K562 (cell line): ENCODE measurements around the gene POLR2A. TPM values are rescaled to one million over a fixed set of nuclear protein-coding genes. Genes with fewer than 3 reads are reported as not detected.

ENCODE experiments used
- ATAC-seq: fragments of 200-7000 bp; cut with Tn5 transposase; 3 replicates; pipeline ENCODE4 v1.9.1; 2020; ENCODE audit warnings: moderate library complexity
- BruUV-seq: library from RNA; stranded (reverse); fragments of 400-500 nt; replicated peaks from 2 replicates; lab custom pipeline; 2021; lab: Mats Ljungman, UMichigan
- CTCF ChIA-PET: fragments of 300-600 bp; formaldehyde crosslinking; extraction: SDS; loops from one replicate; lab custom pipeline; 2021; ENCODE audit warnings: low intra/inter-chr PET ratio; lab: Yijun Ruan, JAX
- POLR2A ChIA-PET: fragments of 300-600, 350-650 bp; sonication (Branson Sonifier 250); formaldehyde crosslinking; extraction: SDS; loops from one replicate; lab custom pipeline; 2021; ENCODE audit warnings: antibody characterized with exemption, inconsistent platforms; lab: Yijun Ruan, JAX
- DNase-seq, 4 experiments: peaks; one replicate each; pipeline versions ENCODE4 v3.0.0 to v3.0.0-alpha.2; 2011 to 2018; ENCODE audit warnings: low spot score in 3 of 4, mixed read lengths in 3 of 4; ENCODE audit errors: extremely low read depth in 1 of 4
- FAIRE-seq: peaks from 2 replicates; lab custom pipeline; 2011; peaks lifted over from hg19 to GRCh38; lab: Jason Lieb, UNC
- H2AFZ ChIP-seq: 2 replicates; pipeline ENCODE4 v1.6.0; 2011; ENCODE audit warnings: low read depth, low read length, control low read depth, inconsistent platforms
- H3K27ac ChIP-seq: fragments of 200-600 bp; 3 replicates; pipeline ENCODE4 v1.8.0; 2011; ENCODE audit warnings: low read depth, mild to moderate bottlenecking, control low read depth, inconsistent platforms, low read length, moderate library complexity, mixed read lengths; ENCODE audit errors: extremely low read depth
- H3K27me3 ChIP-seq, 2 experiments: fragments of 300-600 bp in 1 of 2; 2 replicates in 1 of 2; 3 replicates in 1 of 2; pipeline versions ENCODE4 v1.6.0 to v1.8.0; 2011; ENCODE audit warnings: inconsistent platforms in 2 of 2, low read length in 2 of 2, mild to moderate bottlenecking in 1 of 2, mixed read lengths in 1 of 2, moderate library complexity in 1 of 2; ENCODE audit not compliant: control insufficient read depth in 2 of 2, insufficient read depth in 2 of 2
- H3K36me3 ChIP-seq: fragments of 300-600 bp; 3 replicates; pipeline ENCODE4 v1.8.0; 2011; ENCODE audit warnings: mild to moderate bottlenecking, low read length, inconsistent platforms; ENCODE audit not compliant: control insufficient read depth, insufficient read depth
- H3K4me1 ChIP-seq, 2 experiments: fragments of 200-600 bp in 1 of 2; replicated peaks in 1 of 2; 2 replicates in 1 of 2; 3 replicates in 1 of 2; pipeline versions ENCODE4 v1.5.1 to v1.8.0; 2011; ENCODE audit warnings: inconsistent platforms in 2 of 2, low read length in 2 of 2, mild to moderate bottlenecking in 1 of 2, mixed read lengths in 1 of 2, moderate library complexity in 1 of 2; ENCODE audit not compliant: control insufficient read depth in 2 of 2, insufficient read depth in 2 of 2
- H3K4me2 ChIP-seq: 2 replicates; pipeline ENCODE4 v1.6.1; 2011; ENCODE audit warnings: low read length, control low read depth, inconsistent platforms, mixed read lengths; ENCODE audit not compliant: insufficient read depth
- H3K4me3 ChIP-seq: fragments of 200-600 bp; sonication (generic), shearing (Covaris generic); 2 replicates; pipeline ENCODE4 v1.5.1; 2016; ENCODE audit warnings: control low read depth, inconsistent platforms
- H3K79me2 ChIP-seq: fragments of 200-600 bp; 3 replicates; pipeline ENCODE4 v1.8.0; 2011; ENCODE audit warnings: low read length, inconsistent platforms; ENCODE audit not compliant: control insufficient read depth, insufficient read depth
- H3K9ac ChIP-seq, 2 experiments: 2 replicates each; pipeline versions ENCODE4 v1.6.0 to v1.6.1; 2011; ENCODE audit warnings: low read depth in 2 of 2, low read length in 2 of 2, control low read depth in 1 of 2, inconsistent platforms in 1 of 2, mild to moderate bottlenecking in 1 of 2, mixed read lengths in 1 of 2; ENCODE audit not compliant: insufficient read depth in 1 of 2
- H3K9me1 ChIP-seq: one replicate; pipeline ENCODE4 v1.6.0; 2011; ENCODE audit warnings: inconsistent platforms, mild to moderate bottlenecking, low read length, moderate library complexity; ENCODE audit not compliant: control insufficient read depth, insufficient read depth
- H3K9me3 ChIP-seq: replicated peaks from 2 replicates; pipeline ENCODE4 v1.5.1; 2011; ENCODE audit warnings: low read depth, low read length, inconsistent platforms; ENCODE audit not compliant: control insufficient read depth, insufficient read depth
- H4K20me1 ChIP-seq: replicated peaks from 2 replicates; pipeline ENCODE4 v1.6.1; 2011; ENCODE audit warnings: low read length, inconsistent platforms, mixed read lengths; ENCODE audit not compliant: control insufficient read depth, insufficient read depth
- BCOR ChIP-seq: fragments of 450-650 bp; IDR thresholded peaks from 2 replicates; pipeline ENCODE4 v1.6.1; 2016
- BRF1 ChIP-seq: IDR thresholded peaks from 3 replicates; pipeline ENCODE4 v1.6.1; 2011; ENCODE audit warnings: borderline replicate concordance, mild to moderate bottlenecking; ENCODE audit not compliant: insufficient read length; ENCODE audit errors: extremely low read depth
- ESRRB ChIP-seq: fragments of 250-450 bp; sonication (Bioruptor Pico); IDR thresholded peaks from 2 replicates; pipeline ENCODE4 v1.5.0; 2020; ENCODE audit warnings: mild to moderate bottlenecking, moderate library complexity, borderline replicate concordance
- FOSL1 ChIP-seq: fragments of 200-800 bp; sonication (Bioruptor generic); conservative IDR thresholded peaks from 2 replicates; pipeline ENCODE4 v1.6.1; 2016; ENCODE audit warnings: missing genetic modification characterization, missing compliant biosample characterization
- MAFK ChIP-seq: IDR thresholded peaks from 2 replicates; pipeline ENCODE4 v1.6.1; 2011; ENCODE audit warnings: low read length, improper control_type of control experiment
- MTF1 ChIP-seq: fragments of 250-450 bp; sonication (Bioruptor Pico); IDR thresholded peaks from 2 replicates; pipeline ENCODE4 v1.9.0; 2021; ENCODE audit warnings: moderate library complexity, mild to moderate bottlenecking, inconsistent platforms, borderline replicate concordance
- PTBP1 ChIP-seq: fragments of 200-400 bp; formaldehyde crosslinking; IDR thresholded peaks from 2 replicates; pipeline ENCODE4 v1.6.1; 2017; ENCODE audit warnings: low read depth, low read length
- TEAD1 ChIP-seq, 2 experiments: fragments of 450-650 bp in 1 of 2; sonication (generic) in 1 of 2; formaldehyde crosslinking; IDR thresholded peaks; 2 replicates each; pipeline versions ENCODE4 v1.4.0 to v1.8.0; 2020 to 2022; ENCODE audit warnings: mild to moderate bottlenecking in 2 of 2, missing genetic modification reagents in 1 of 2
- WGBS: fragments of 100-300 bp; shearing (Covaris generic); methylation state at CpG from one replicate; pipeline ENCODE4 v1.1.6; 2016; ENCODE audit warnings: low coverage, mixed read lengths; ENCODE audit not compliant: insufficient coverage; ENCODE audit errors: missing lambda C conversion rate; 5-methylcytosine and 5-hydroxymethylcytosine counted together
- in situ Hi-C: fragments of 300-500 bp; cut with MboI; formaldehyde crosslinking; loops from 4 replicates; pipeline ENCODE4 v1.15.0; 2018; ENCODE audit warnings: inconsistent platforms, mixed read lengths
- intact Hi-C: fragments of 100-400 bp; cut with micrococcal nuclease; formaldehyde crosslinking; loops from 2 replicates; pipeline ENCODE4 v1.14.2; 2022
- polyA plus RNA-seq, 8 experiments: library from polyadenylated mRNA; depleted of rRNA in 4 of 8; stranded (reverse) in 5 of 8; unstranded in 3 of 8; fragments of >200 nt; fragmentation: Nextera tagmentation in 2 of 8; fragmentation: Illumina TruSeq in 1 of 8; extraction: Ambion mirVana in 2 of 8; extraction: Trizol in 1 of 8; gene quantifications; 2 replicates each; pipeline versions ENCODE4 v1.2.1 to v1.2.3, GENCODE V29; 2011 to 2014; ENCODE audit warnings: inconsistent platforms in 1 of 8, missing spikeins in 1 of 8
- total RNA-seq, 7 experiments: library from RNA; depleted of rRNA in 6 of 7; stranded (reverse); fragments of >200 nt in 6 of 7; fragmentation: Illumina TruSeq in 2 of 7; extraction: Trizol in 2 of 7; gene quantifications; 2 replicates each; pipeline versions ENCODE4 v1.2.1 to v1.2.3, GENCODE V29; 2011 to 2021; ENCODE audit warnings: low replicate concordance in 1 of 7

The POLR2A gene
- total and polyA plus RNA-seq, 9 of the 15 experiments (the other 6 are each of a cell fraction or from before 2014, with no cell fraction given) = 1.3 to 109 (median 12.4) TPM

DNA sequence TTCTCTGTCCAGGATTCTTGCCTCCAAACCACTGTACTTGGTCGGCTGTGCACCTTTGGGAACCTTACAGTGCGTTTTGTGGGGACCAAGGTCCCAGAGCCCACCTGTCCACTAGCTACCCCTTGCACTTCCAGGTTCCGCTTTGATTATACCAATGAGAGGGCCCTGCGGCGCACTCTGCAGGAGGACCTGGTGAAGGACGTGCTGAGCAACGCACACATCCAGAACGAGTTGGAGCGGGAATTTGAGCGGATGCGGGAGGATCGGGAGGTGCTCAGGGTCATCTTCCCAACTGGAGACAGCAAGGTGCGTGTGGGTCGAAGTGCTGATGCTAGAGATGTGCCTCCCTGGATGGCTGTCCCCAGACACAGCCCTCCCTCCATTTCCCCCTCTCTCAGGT is 18.8 kb downstream of the POLR2A start (continued):
- TF ChIP-seq ESRRB (CRISPR knock-in tag) = no peak

GRCh38 chr17:7503521-7503920 is 19.4 kb downstream of the POLR2A start:
- no peak overlapping the region for H3K4me3 ChIP-seq
- no peak overlapping the region for H2AFZ ChIP-seq
- BruUV-seq = no TSS peak
- 98% methylated on average over 8 of the region's 8 CpGs for WGBS
- H4K20me1 ChIP-seq = no peaks in the 10 kb centered on the region
- H3K9me3 ChIP-seq = no peaks in the 10 kb centered on the region
- H3K27ac ChIP-seq = no peak overlapping the region
- no peaks in the 10 kb centered on the region for H3K4me1 ChIP-seq
- POLR2A ChIA-PET = interaction anchor here (1.3 to 1.5 kb wide), 2 partner anchors 12 to 17 kb away, joined by 6 to 8 read pairs; no protein-coding TSS in a partner anchor
- DNase-seq (no peak), FAIRE-seq (no peak), ATAC-seq (no peak)
- no peak overlapping the region for H3K4me2 ChIP-seq
- H3K79me2 ChIP-seq = no peaks in the 10 kb centered on the region
- no peak overlapping the region for H3K9ac ChIP-seq
- TF ChIP-seq FOSL1 (tag) = no peak
- TF ChIP-seq MAFK = no peak
- no peak for TF ChIP-seq BCOR
- no peaks in the 10 kb centered on the region for H3K9me1 ChIP-seq
- no peaks in the 10 kb centered on the region for H3K27me3 ChIP-seq
- H3K36me3 ChIP-seq = peaks cover 87% of the 10 kb centered on the region; the same call in 2 of the 3 replicates
- in situ Hi-C loops (no loop called here), intact Hi-C loops (loop anchor here (5.0 kb wide), 1 partner anchor 146 kb away; the partner anchor contains the start of gene TMEM95)
- CTCF ChIA-PET = no interaction called here

GRCh38 chr17:7508145-7508544 is 24.0 kb downstream of the POLR2A start:
- no peaks in the 10 kb centered on the region for H3K9me3 ChIP-seq
- H3K4me3 ChIP-seq = no peak overlapping the region
- DNase-seq = peak in 1 of 4 experiments; percentile 6
- ATAC-seq = no peak
- H3K4me2 ChIP-seq = no peak overlapping the region
- H3K27me3 ChIP-seq = no peaks in the 10 kb centered on the region
- FAIRE-seq = no peak
- H3K79me2 ChIP-seq = no peaks in the 10 kb centered on the region
- H3K27ac ChIP-seq = no peak overlapping the region
- H4K20me1 ChIP-seq = no peaks in the 10 kb centered on the region
- CTCF ChIA-PET = no interaction called here
- no TSS peak for BruUV-seq
- peaks cover 91% of the 10 kb centered on the region for H3K36me3 ChIP-seq
- intact Hi-C loops = no loop called here
- H3K4me1 ChIP-seq = no peaks in the 10 kb centered on the region; a peak in 1 of 5 replicates
- WGBS = 98% methylated on average over 7 of the region's 11 CpGs
- POLR2A ChIA-PET = interaction anchor here (0.5 to 2.3 kb wide), 6 partner anchors 11 to 68 kb away, joined by 3 to 18 read pairs (median 3); no protein-coding TSS in a partner anchor
- H2AFZ ChIP-seq = no peak overlapping the region
- no peak for TF ChIP-seq BRF1
- TF ChIP-seq MTF1 (CRISPR knock-in tag) = no peak
- no peak for TF ChIP-seq PTBP1
- no peak for TF ChIP-seq TEAD1 (CRISPR knock-in tag; IDR thresholded peaks at IDR 0.05)
- TF ChIP-seq, all 486 proteins: peak for 0
- in situ Hi-C loops = no loop called here
- Histone ChIP-seq H3K9ac (no peak overlapping the region), H3K9me1 (peaks cover 3% of the 10 kb centered on the region)
